Measurements from ENCODE around the gene KPRP. TPM values are rescaled to one million over a fixed set of nuclear protein-coding genes. Genes with fewer than 3 reads are reported as not detected.

Gene KPRP
- total RNA-seq = not detected in 2 replicates

GRCh38 chr1:152757747-152758146 lies at the start of gene KPRP:
KPRP (plus strand) TSS chr1:152758025; CDS start chr1:152759589, 1,564 bp downstream.
- Histone ChIP-seq H3K4me1 (ENCODE audit: insufficient read depth, low read length) (no peaks in the 10 kb centered on the region), H3K27me3 (ENCODE audit: insufficient read depth, low read length) (no peaks in the 10 kb centered on the region), H3K79me2 (ENCODE audit: insufficient read depth, low read length) (no peaks in the 10 kb centered on the region), H3K4me3 (ENCODE audit: insufficient read depth, low read length) (no peak within 1 kb of the TSS), H3K27ac (ENCODE audit: low read depth, low read length) (no peak within 1 kb of the TSS), H3K36me3 (ENCODE audit: insufficient read depth, low read length) (no peaks in the 10 kb centered on the region), H2AFZ (ENCODE audit: low read length) (no peak within 1 kb of the TSS), H3K9me3 (ENCODE audit: low read depth, low read length) (no peaks in the 10 kb centered on the region), H4K20me1 (ENCODE audit: insufficient read depth, low read length) (no peaks in the 10 kb centered on the region), H3K4me2 (ENCODE audit: insufficient read depth, low read length) (no peak within 1 kb of the TSS)
- DNase-seq (ENCODE audit: insufficient read length, low spot score, missing footprints) = no peak
- TF ChIP-seq CTCF (IDR thresholded peaks at IDR 0.05; ENCODE audit: extremely low read depth, low read depth, low read length) = no peak

GRCh38 chr1:152718238-152718637 lies 39.6 kb upstream of the KPRP start:
- H3K4me3 ChIP-seq (ENCODE audit: insufficient read depth, low read length) = no peak overlapping the region
- H3K79me2 ChIP-seq (ENCODE audit: insufficient read depth, low read length) = no peaks in the 10 kb centered on the region
- no peaks in the 10 kb centered on the region for H3K36me3 ChIP-seq (ENCODE audit: insufficient read depth, low read length)
- H2AFZ ChIP-seq (ENCODE audit: low read length) = no peak overlapping the region
- no peak overlapping the region for H3K4me2 ChIP-seq (ENCODE audit: insufficient read depth, low read length)
- no peaks in the 10 kb centered on the region for H3K27me3 ChIP-seq (ENCODE audit: insufficient read depth, low read length)
- H3K27ac ChIP-seq (ENCODE audit: low read depth, low read length) = no peak overlapping the region
- no peaks in the 10 kb centered on the region for H4K20me1 ChIP-seq (ENCODE audit: insufficient read depth, low read length)
- no peak for DNase-seq (ENCODE audit: insufficient read length, low spot score, missing footprints)
- H3K9me3 ChIP-seq (ENCODE audit: low read depth, low read length) = no peaks in the 10 kb centered on the region
- H3K4me1 ChIP-seq (ENCODE audit: insufficient read depth, low read length) = no peaks in the 10 kb centered on the region
- no peak for TF ChIP-seq CTCF (IDR thresholded peaks at IDR 0.05; ENCODE audit: extremely low read depth, low read depth, low read length)

- Histone ChIP-seq H3K4me2 (ENCODE audit: insufficient read depth, low read length) (no peak overlapping the region), H3K27me3 (ENCODE audit: insufficient read depth, low read length) (no peaks in the 10 kb centered on the region), H4K20me1 (ENCODE audit: insufficient read depth, low read length) (no peaks in the 10 kb centered on the region), H3K4me3 (ENCODE audit: insufficient read depth, low read length) (no peak overlapping the region), H2AFZ (ENCODE audit: low read length) (no peak overlapping the region), H3K36me3 (ENCODE audit: insufficient read depth, low read length) (no peaks in the 10 kb centered on the region), H3K27ac (ENCODE audit: low read depth, low read length) (no peak overlapping the region), H3K9me3 (ENCODE audit: low read depth, low read length) (no peaks in the 10 kb centered on the region), H3K79me2 (ENCODE audit: insufficient read depth, low read length) (no peaks in the 10 kb centered on the region), H3K4me1 (ENCODE audit: insufficient read depth, low read length) (no peaks in the 10 kb centered on the region)
- no peak for TF ChIP-seq CTCF (IDR thresholded peaks at IDR 0.05; ENCODE audit: extremely low read depth, low read depth, low read length)
- no peak for DNase-seq (ENCODE audit: insufficient read length, low spot score, missing footprints)
Measured at GRCh38 chr1:152725261-152725660, 32.6 kb upstream of the KPRP start.

GRCh38 chr1:152728986-152729385 lies 28.8 kb upstream of the KPRP start:
- Histone ChIP-seq H3K79me2 (ENCODE audit: insufficient read depth, low read length) (no peaks in the 10 kb centered on the region), H3K4me2 (ENCODE audit: insufficient read depth, low read length) (no peak overlapping the region)
- TF ChIP-seq CTCF (IDR thresholded peaks at IDR 0.05; ENCODE audit: extremely low read depth, low read depth, low read length) = no peak

More at GRCh38 chr1:152728986-152729385, 28.8 kb upstream of the KPRP start:
- H2AFZ ChIP-seq (ENCODE audit: low read length) = no peak overlapping the region
- no peak for DNase-seq (ENCODE audit: insufficient read length, low spot score, missing footprints)
- no peaks in the 10 kb centered on the region for H3K4me1 ChIP-seq (ENCODE audit: insufficient read depth, low read length)
- H4K20me1 ChIP-seq (ENCODE audit: insufficient read depth, low read length) = no peaks in the 10 kb centered on the region
- no peaks in the 10 kb centered on the region for H3K27me3 ChIP-seq (ENCODE audit: insufficient read depth, low read length)
- no peak overlapping the region for H3K4me3 ChIP-seq (ENCODE audit: insufficient read depth, low read length)
- H3K9me3 ChIP-seq (ENCODE audit: low read depth, low read length) = no peaks in the 10 kb centered on the region
- no peak overlapping the region for H3K27ac ChIP-seq (ENCODE audit: low read depth, low read length)
- no peaks in the 10 kb centered on the region for H3K36me3 ChIP-seq (ENCODE audit: insufficient read depth, low read length)

Data from osteoblast (primary cell).